Fibroblast of villous mesenchyme (primary cell): ENCODE measurements around the gene HNRNPH2. TPM values are rescaled to one million over a fixed set of nuclear protein-coding genes. Genes with fewer than 3 reads are reported as not detected.

Experiments used
- DNase-seq: peaks from one replicate; pipeline ENCODE4 v3.0.0-alpha.2; 2010; ENCODE audit warnings: low read depth
- H3K4me3 ChIP-seq: 2 replicates; pipeline ENCODE4 v1.5.1; 2011; ENCODE audit warnings: low read depth, mild to moderate bottlenecking, low read length
- total RNA-seq: library from RNA; depleted of rRNA; stranded (reverse); fragments of >200 nt; gene quantifications from 2 replicates; pipeline ENCODE4 v1.2.3, GENCODE V29; 2012
- TF ChIP-seq, protein P1 (sequence below): IDR thresholded peaks from 2 replicates; pipeline ENCODE4 v1.5.1; 2012; ENCODE audit warnings: low read depth, mild to moderate bottlenecking, low read length; ENCODE audit not compliant: insufficient read depth

Gene HNRNPH2
- total RNA-seq, 1 donor: 74.7 TPM

DNA sequence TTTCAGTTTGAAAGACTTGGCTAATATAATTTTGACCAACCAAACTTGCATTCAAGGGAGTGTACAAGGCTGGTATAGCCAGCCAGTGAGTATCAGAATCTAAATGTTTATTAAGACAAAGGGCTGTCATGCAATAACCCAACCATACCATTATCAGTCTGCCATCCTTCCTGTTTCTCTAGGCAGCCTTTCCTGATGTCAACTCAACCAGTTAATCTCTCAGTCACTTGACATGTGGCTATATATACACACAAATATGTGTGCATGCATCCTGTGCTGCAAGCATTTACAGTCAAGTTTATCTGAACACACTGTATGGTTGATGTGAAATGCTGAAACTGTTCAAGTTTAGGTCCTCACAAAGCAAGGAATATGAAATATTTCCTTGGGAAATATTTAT is 39.2 kb upstream of the HNRNPH2 start:
- TF ChIP-seq, protein P1, sequence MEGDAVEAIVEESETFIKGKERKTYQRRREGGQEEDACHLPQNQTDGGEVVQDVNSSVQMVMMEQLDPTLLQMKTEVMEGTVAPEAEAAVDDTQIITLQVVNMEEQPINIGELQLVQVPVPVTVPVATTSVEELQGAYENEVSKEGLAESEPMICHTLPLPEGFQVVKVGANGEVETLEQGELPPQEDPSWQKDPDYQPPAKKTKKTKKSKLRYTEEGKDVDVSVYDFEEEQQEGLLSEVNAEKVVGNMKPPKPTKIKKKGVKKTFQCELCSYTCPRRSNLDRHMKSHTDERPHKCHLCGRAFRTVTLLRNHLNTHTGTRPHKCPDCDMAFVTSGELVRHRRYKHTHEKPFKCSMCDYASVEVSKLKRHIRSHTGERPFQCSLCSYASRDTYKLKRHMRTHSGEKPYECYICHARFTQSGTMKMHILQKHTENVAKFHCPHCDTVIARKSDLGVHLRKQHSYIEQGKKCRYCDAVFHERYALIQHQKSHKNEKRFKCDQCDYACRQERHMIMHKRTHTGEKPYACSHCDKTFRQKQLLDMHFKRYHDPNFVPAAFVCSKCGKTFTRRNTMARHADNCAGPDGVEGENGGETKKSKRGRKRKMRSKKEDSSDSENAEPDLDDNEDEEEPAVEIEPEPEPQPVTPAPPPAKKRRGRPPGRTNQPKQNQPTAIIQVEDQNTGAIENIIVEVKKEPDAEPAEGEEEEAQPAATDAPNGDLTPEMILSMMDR: no peak

DNA sequence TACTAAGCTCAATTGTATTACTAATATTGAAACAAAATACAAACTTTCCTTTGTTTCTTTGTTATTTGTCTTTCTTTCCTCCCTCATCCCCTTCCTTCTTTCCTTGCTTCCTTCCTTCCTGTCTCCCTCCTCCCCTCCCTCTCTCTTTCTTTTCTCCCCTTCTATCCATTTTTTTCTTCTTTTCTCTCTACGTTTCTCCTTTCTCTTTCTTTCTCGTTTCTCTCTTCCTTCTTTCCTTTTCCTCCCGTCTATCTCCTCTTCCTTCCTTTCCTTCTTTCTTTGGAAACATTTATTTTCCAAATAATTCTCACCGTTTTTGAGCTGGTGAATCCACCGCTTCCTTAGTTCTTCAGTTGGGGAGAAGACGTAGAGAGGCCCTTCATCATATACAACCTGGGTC is 38.3 kb upstream of the HNRNPH2 start:
- no peak overlapping the region for H3K4me3 ChIP-seq
- DNase-seq: no peak
- TF ChIP-seq, protein P1: no peak

More for the DNA sequence above, 39.2 kb upstream of the HNRNPH2 start:
- H3K4me3 ChIP-seq: no peak overlapping the region
- DNase-seq: no peak

DNA sequence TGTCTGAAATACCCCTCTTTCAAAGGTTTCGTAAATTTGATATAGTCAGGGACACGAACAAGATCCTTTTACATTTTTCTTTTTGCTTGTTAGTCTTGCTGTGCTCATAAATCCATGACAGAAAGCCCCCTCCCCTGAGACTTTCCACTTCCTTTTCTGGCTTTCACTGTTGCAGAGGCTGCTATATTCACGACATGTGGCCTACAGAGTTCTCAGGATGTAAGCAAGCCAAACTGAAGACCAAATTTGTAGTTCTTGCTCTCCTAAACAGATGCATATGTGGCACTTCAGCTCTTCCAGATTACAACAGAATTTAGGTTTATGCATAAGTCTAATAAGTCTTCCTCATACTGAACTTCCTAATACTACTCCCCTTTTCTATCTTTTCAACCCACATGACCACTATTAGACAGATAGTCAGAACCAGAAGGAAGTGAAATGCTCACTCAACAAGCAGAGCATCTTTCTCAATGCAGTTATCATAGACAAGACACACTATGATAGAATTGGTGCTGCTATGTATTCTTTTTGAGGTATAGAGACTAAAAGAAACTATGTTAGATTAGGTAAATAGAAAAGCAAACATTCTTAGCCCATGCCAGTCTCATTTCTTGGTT is 37.0 kb upstream of the HNRNPH2 start:
- no peak for DNase-seq
- TF ChIP-seq, protein P1: no peak
- no peak overlapping the region for H3K4me3 ChIP-seq

DNA sequence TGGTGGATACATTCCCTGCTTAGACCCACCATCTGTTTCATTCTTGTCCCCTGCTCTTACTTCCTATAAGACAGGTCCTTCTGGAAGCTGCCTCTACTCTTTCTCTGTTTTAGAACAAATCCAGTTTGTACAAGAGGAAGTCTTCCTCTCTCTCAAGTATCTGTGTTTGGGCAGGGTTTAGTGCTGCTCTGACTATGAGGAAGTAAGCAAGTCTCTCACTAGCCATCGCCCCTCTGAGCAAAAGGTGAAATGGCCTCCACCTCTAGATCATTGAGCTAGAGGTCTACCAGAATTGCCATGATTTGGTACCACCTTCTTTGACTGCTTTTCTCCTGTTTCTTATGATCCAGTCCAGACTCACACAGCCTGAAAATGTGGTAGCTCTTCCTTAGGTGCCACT is 30.5 kb upstream of the HNRNPH2 start:
- no peak overlapping the region for H3K4me3 ChIP-seq
- DNase-seq: no peak
- TF ChIP-seq, protein P1: no peak

DNA sequence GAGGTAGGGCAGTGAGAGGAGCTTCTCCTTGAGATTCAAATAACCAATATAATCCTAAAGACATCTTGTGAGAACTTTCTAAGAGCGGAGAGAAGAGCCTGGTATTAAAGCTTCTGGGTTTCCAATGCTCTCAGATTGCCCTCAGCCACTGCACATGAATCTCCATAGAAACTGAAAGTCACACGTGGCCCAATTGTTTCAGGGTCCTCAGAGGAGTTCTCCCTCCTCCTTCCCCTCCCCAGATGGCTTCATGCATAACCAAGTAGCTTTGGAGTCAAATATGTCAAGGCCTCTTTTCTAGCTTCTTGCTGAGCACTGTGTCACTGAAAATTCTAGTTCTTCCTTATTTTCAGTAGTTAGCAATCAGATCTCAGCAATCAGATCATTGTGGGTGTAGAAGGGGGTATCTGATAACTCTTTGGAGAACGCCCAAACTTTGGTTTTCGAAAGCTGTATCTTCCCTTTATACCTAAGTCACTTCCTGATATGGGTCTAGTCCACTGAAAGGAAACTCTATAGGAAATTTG is 24.3 kb upstream of the HNRNPH2 start:
- no peak overlapping the region for H3K4me3 ChIP-seq
- TF ChIP-seq, protein P1: no peak
- DNase-seq: no peak

DNA sequence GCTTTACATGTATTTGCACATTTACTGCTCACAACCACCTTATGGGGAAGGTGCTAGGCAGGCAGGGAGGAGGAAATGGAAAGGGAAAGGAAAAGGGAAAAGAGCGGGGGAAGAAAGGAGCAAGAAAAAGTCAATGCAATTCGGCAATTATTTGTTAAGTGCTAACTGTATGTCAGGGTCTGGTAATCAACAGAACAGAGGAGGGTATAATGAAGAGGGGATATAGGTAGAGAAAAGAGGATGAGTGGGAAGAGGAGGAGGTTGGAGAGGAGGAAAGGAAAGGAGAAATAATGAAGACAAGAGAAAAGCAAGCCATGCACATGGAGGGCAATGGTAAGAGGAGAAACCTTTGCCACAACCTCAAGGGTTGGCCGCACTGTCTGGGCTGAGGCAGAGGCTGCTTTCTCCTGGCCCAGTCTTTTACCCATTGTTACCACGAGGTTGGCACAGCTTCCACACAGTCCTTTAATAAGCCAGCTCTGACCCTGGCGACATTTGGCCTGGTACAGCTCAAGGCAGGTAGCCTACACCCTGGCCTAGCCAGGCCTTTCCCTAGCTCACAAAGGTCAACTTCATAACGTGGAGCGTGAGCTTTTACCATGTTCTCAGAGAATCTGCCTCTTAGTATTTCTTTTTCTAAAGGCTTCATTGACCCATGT is 22.9 kb upstream of the HNRNPH2 start:
- TF ChIP-seq, protein P1: no peak
- no peak for DNase-seq
- H3K4me3 ChIP-seq: no peak overlapping the region
